K562 treated with DMSO at 1 percent for 12 hours (cell line): ENCODE measurements around the gene OR2A25. TPM values are rescaled to one million over a fixed set of nuclear protein-coding genes. Genes with fewer than 3 reads are reported as not detected.

Experiments
- total RNA-seq: library from RNA; unstranded; fragments of 300-600 nt; gene quantifications from 2 replicates; pipeline ENCODE4 v1.2.3, GENCODE V29; 2022; ENCODE audit not compliant: insufficient read depth

OR2A25 gene
- total RNA-seq: not detected in 2 replicates

GRCh38 chr7:144069511-144069910 lies at the start of gene OR2A25:
OR2A25 (plus strand) TSS chr7:144069811; CDS start chr7:144074220, 4,409 bp downstream.

DNA sequence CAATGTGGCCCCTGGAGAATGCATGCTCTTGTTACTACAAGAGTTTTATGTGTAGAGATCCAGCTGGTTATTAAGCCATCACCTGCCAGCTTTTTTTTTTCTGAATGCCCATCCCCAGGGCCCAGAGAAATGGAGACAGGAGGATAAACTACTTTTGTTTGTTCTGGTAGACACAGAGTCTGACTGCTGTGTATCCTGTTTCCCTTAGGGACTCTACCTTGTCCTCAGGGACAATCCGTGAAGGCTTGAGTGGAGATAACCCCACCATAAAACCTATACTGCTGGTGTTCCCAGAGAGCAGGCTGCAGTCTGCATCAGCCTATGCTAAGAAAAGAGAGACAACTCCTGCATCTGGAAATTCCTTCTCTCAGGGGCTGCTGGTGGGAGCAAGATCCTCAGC lies 21.0 kb upstream of the OR2A25 start, which contains the start of gene OR2A5:
OR2A5 (plus strand) TSS at position 301 of the 400 bp plus-strand sequence. CDS start 1,454 bp downstream, outside the sequence.

DNA sequence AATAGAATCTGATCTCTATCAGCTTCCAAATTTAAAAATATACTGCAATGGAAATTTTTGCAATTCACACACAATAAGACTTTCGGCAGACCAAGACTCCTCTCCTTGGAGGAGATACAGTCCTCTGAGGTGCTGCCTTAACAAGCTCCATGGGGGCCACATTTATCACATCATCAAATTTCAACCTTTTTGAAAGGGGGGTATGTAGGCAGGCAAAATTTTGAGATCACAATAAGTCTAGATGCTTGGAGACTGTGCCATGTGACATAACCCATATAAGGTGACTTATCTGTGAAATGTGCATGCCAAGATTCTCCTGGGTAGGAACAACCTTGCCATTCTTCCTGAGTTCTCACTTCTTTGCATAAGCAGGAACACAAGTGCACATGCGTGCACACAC lies 16.4 kb downstream of the OR2A25 start, which contains the start of gene OR2A12:
OR2A12 (plus strand) TSS at position 301 of the 400 bp plus-strand sequence. CDS start 8,830 bp downstream, outside the sequence.

GRCh38 chr7:144109283-144109682 lies 39.7 kb downstream of the OR2A25 start, which contains the start of gene OR2A2:
OR2A2 (plus strand) TSS chr7:144109583; CDS start chr7:144109583, 0 bp downstream.

GRCh38 chr7:144122876-144123275 lies 53.3 kb downstream of the OR2A25 start, which contains the start of gene OR2A14:
OR2A14 (plus strand) TSS chr7:144123176; CDS start chr7:144129113, 5,937 bp downstream.

Other genes starting within 250 kb of the OR2A25 start
- 19.2 and 56.5 TPM in 2 replicates for gene TCAF1, start 167.6 kb upstream of the OR2A25 start, total RNA-seq
- not detected in 2 replicates for gene OR2F2, start 134.6 kb upstream of the OR2A25 start, total RNA-seq
- gene OR2F1, start 115.0 kb upstream of the OR2A25 start, total RNA-seq: not detected in 2 replicates
- not detected in 2 replicates for gene OR6B1, start 69.5 kb upstream of the OR2A25 start, total RNA-seq
- gene OR2A5, start 20.9 kb upstream of the OR2A25 start, total RNA-seq: not detected in 2 replicates
- not detected in 2 replicates for gene OR2A12, start 16.5 kb downstream of the OR2A25 start, total RNA-seq
- not detected in 2 replicates for gene OR2A2, start 39.8 kb downstream of the OR2A25 start, total RNA-seq
- not detected in 2 replicates for gene OR2A14, start 53.4 kb downstream of the OR2A25 start, total RNA-seq
- not detected in 2 replicates for gene CTAGE4, start 113.7 kb downstream of the OR2A25 start, total RNA-seq
- gene ARHGEF35, start 126.0 kb downstream of the OR2A25 start, total RNA-seq: not detected in 2 replicates
- not detected in 2 replicates for gene OR2A42, start 169.8 kb downstream of the OR2A25 start, total RNA-seq
- not detected in 2 replicates for gene OR2A7, start 195.0 kb downstream of the OR2A25 start, total RNA-seq
- gene CTAGE8, start 199.5 kb downstream of the OR2A25 start, total RNA-seq: not detected in 2 replicates
- gene OR2A1, start 242.6 kb downstream of the OR2A25 start, total RNA-seq: not detected in 2 replicates